B cell (primary cell): ENCODE data around the gene XRRA1. TPM values are rescaled to one million over a fixed set of nuclear protein-coding genes. Genes with fewer than 3 reads are reported as not detected.

ENCODE experiments used
- ATAC-seq: fragments of 200-7000 bp; cut with Tn5 transposase; one replicate; pipeline ENCODE4 v1.10.0; 2021; ENCODE audit warnings: low read depth, mild to moderate bottlenecking, moderate number of reproducible peaks, moderate library complexity
- CTCF ChIA-PET: fragments of 350-600 bp; sonication (Branson Sonifier 250); formaldehyde crosslinking; loops from one replicate; lab custom pipeline; 2021; ENCODE audit warnings: antibody characterized with exemption, inconsistent platforms; lab: Charles Lee
- POLR2A ChIA-PET: fragments of 350-600 bp; sonication (Branson Sonifier 250); formaldehyde crosslinking; loops from one replicate; lab custom pipeline; 2021; ENCODE audit warnings: antibody characterized with exemption; lab: Charles Lee
- DNase-seq: peaks from one replicate; pipeline ENCODE4 v3.0.0; 2013
- H2AFZ ChIP-seq: 2 replicates; pipeline ENCODE4 v1.6.1; 2012; ENCODE audit warnings: mild to moderate bottlenecking, low read depth, low read length; ENCODE audit not compliant: insufficient read depth, poor library complexity, severe bottlenecking
- H3K27ac ChIP-seq, 2 donors: 1 replicate in 1 of 2; 2 replicates in 1 of 2; pipeline ENCODE4 v1.5.1; 2012 to 2013; ENCODE audit warnings: low read length in 2 of 2, mild to moderate bottlenecking in 2 of 2, moderate library complexity in 1 of 2
- H3K27me3 ChIP-seq, 4 experiments: fragments of 200-600 bp in 1 of 4; sonication (generic) in 1 of 4; replicated peaks in 1 of 4; 1 replicate in 2 of 4; 2 replicates in 2 of 4; pipeline versions ENCODE4 v1.6.1 to v1.7.0; 2013 to 2016; ENCODE audit warnings: low read length in 3 of 4, mild to moderate bottlenecking in 2 of 4, mixed read lengths in 1 of 4, moderate library complexity in 1 of 4; ENCODE audit not compliant: insufficient read depth in 4 of 4, control insufficient read depth in 3 of 4; ENCODE audit errors: control extremely low read depth in 1 of 4
- H3K36me3 ChIP-seq, 2 experiments: replicated peaks in 1 of 2; 1 replicate in 1 of 2; 2 replicates in 1 of 2; pipeline versions ENCODE4 v1.6.1 to v1.7.1; 2013; ENCODE audit warnings: low read length in 1 of 2; ENCODE audit not compliant: insufficient read depth in 2 of 2, control insufficient read depth in 1 of 2; ENCODE audit errors: control extremely low read depth in 1 of 2, extremely low read depth in 1 of 2
- H3K4me1 ChIP-seq, 2 donors: fragments of 200-600 bp in 1 of 2; sonication (generic) in 1 of 2; 1 replicate in 1 of 2; 2 replicates in 1 of 2; pipeline versions ENCODE4 v1.5.1 to v1.6.1; 2013 to 2017; ENCODE audit warnings: low read length in 2 of 2; ENCODE audit not compliant: control insufficient read depth in 2 of 2, insufficient read depth in 2 of 2
- H3K4me2 ChIP-seq: replicated peaks from 2 replicates; pipeline ENCODE3; 2012; ENCODE audit warnings: mild to moderate bottlenecking, low read depth, low read length; ENCODE audit not compliant: poor library complexity, severe bottlenecking
- H3K4me3 ChIP-seq, 5 experiments: fragments of 200-600 bp in 1 of 5; sonication (generic) in 1 of 5; 1 replicate in 3 of 5; 2 replicates in 2 of 5; pipeline versions ENCODE4 v1.5.1 to v1.7.0; 2011 to 2016; ENCODE audit warnings: low read length in 4 of 5, mild to moderate bottlenecking in 4 of 5, low read depth in 2 of 5, control low read depth in 1 of 5, moderate library complexity in 1 of 5; ENCODE audit not compliant: insufficient read depth in 1 of 5; ENCODE audit errors: control extremely low read depth in 1 of 5, extremely low read depth in 1 of 5
- H3K79me2 ChIP-seq: fragments of 200-600 bp; sonication (generic); one replicate; pipeline ENCODE4 v1.6.0; 2016; ENCODE audit warnings: low read length; ENCODE audit not compliant: control insufficient read depth, insufficient read depth
- H3K9ac ChIP-seq: fragments of 200-600 bp; sonication (generic); 2 replicates; pipeline ENCODE4 v1.6.1; 2017; ENCODE audit warnings: mild to moderate bottlenecking, low read length, moderate library complexity
- H3K9me3 ChIP-seq, 3 donors: one replicate each; pipeline versions ENCODE4 v1.6.1 to v1.7.1; 2013; ENCODE audit warnings: low read length in 2 of 3; ENCODE audit not compliant: control insufficient read depth in 2 of 3, insufficient read depth in 1 of 3; ENCODE audit errors: control extremely low read depth in 1 of 3
- H4K20me1 ChIP-seq: 2 replicates; pipeline ENCODE4 v1.6.0; 2012; ENCODE audit warnings: mild to moderate bottlenecking, low read length; ENCODE audit not compliant: insufficient read depth, control insufficient read depth, poor library complexity, severe bottlenecking
- H3K27ac Mint-ChIP-seq: one replicate; pipeline ENCODE4 v1.8.0; 2021; ENCODE audit warnings: mixed read lengths
- H3K27me3 Mint-ChIP-seq: one replicate; pipeline ENCODE4 v1.8.0; 2021; ENCODE audit warnings: mixed read lengths
- H3K4me1 Mint-ChIP-seq: one replicate; pipeline ENCODE4 v1.8.0; 2021; ENCODE audit warnings: mixed read lengths
- H3K4me3 Mint-ChIP-seq: one replicate; pipeline ENCODE4 v1.8.0; 2021; ENCODE audit warnings: mixed read lengths
- H3K9me3 Mint-ChIP-seq: one replicate; pipeline ENCODE4 v1.8.0; 2022; ENCODE audit warnings: mixed read lengths; ENCODE audit not compliant: insufficient read depth
- CTCF ChIP-seq: fragments of 200-600 bp; IDR thresholded peaks from one replicate; pipeline ENCODE4 v1.8.0; 2022; ENCODE audit warnings: antibody characterized with exemption, mild to moderate bottlenecking
- EZH2 ChIP-seq: IDR thresholded peaks from 2 replicates; pipeline ENCODE4 v1.6.1; 2012; ENCODE audit warnings: borderline replicate concordance, low read depth, mild to moderate bottlenecking, moderate library complexity, low read length; ENCODE audit not compliant: insufficient read depth, poor library complexity, severe bottlenecking
- WGBS: methylation state at CpG from one replicate; pipeline ENCODE4 v1.1.5; 2013; ENCODE audit warnings: missing lambda C conversion rate; ENCODE audit not compliant: insufficient coverage; 5-methylcytosine and 5-hydroxymethylcytosine counted together
- intact Hi-C: fragments of 100-400 bp; cut with micrococcal nuclease; formaldehyde crosslinking; loops from one replicate; pipeline ENCODE4 v1.10.0; 2022
- polyA plus RNA-seq: library from polyadenylated mRNA; depleted of rRNA; stranded (reverse); fragments of >200 nt; gene quantifications from 2 replicates; pipeline ENCODE4 v1.2.3, GENCODE V29; 2012
- total RNA-seq, 2 donors: library from RNA; stranded (reverse); fragments of 120-200 nt in 1 of 2; gene quantifications; 1 replicate in 1 of 2; 2 replicates in 1 of 2; pipeline versions ENCODE4 v1.2.3 to v1.2.4, GENCODE V29; 2013 to 2022

XRRA1 gene
- total and polyA plus RNA-seq, 2 donors (not counting 1 experiment from before 2014, with no cell fraction given): 6.9 to 80.8 TPM

- ChIA-PET CTCF (interaction anchor here (0.6 kb wide), 1 partner anchor 398 kb away, joined by 3 read pairs; no protein-coding TSS in a partner anchor), POLR2A (no interaction called here)
- Histone ChIP-seq H3K4me1 (peaks cover 8 to 9% of the 10 kb centered on the region in 2 donors), H3K36me3 (peaks cover 0 to 20% of the 10 kb centered on the region in 2 experiments), H3K9ac (no peak overlapping the region), H3K27me3 (no peaks in the 10 kb centered on the region), H3K4me2 (no peak overlapping the region), H4K20me1 (no peaks in the 10 kb centered on the region), H3K27ac (no peak overlapping the region), H2AFZ (no peak overlapping the region), H3K4me3 (no peak overlapping the region), H3K79me2 (no peaks in the 10 kb centered on the region), H3K9me3 (no peaks in the 10 kb centered on the region)
- H3K9me3 Mint-ChIP-seq: no peaks in the 10 kb centered on the region
- WGBS: 96% methylated on average over 6 of the region's 6 CpGs
- H3K4me3 Mint-ChIP-seq: no peak overlapping the region
- no peak overlapping the region for H3K27ac Mint-ChIP-seq
- H3K4me1 Mint-ChIP-seq: peaks cover 17% of the 10 kb centered on the region
- DNase-seq: no peak
- intact Hi-C loops: no loop called here
- TF ChIP-seq EZH2: no peak
- TF ChIP-seq CTCF: no peak
- no peak for ATAC-seq
- no peaks in the 10 kb centered on the region for H3K27me3 Mint-ChIP-seq
Observed at GRCh38 chr11:74847895-74848294, 101.0 kb downstream of the XRRA1 start.

- DNase-seq: no peak
- H3K9me3 ChIP-seq: no peaks in the 10 kb centered on the region
- no peak overlapping the region for H3K4me3 Mint-ChIP-seq
- H3K4me2 ChIP-seq: peak overlapping the region; percentile 13
- H3K4me1 Mint-ChIP-seq: peaks cover 17% of the 10 kb centered on the region
- ChIA-PET POLR2A (no interaction called here), CTCF (interaction anchor here (0.6 kb wide), 1 partner anchor 398 kb away, joined by 3 read pairs; no protein-coding TSS in a partner anchor)
- intact Hi-C loops: no loop called here
- no peak overlapping the region for H3K27ac Mint-ChIP-seq
- H3K79me2 ChIP-seq: no peaks in the 10 kb centered on the region
- no peaks in the 10 kb centered on the region for H3K27me3 ChIP-seq
- no peaks in the 10 kb centered on the region for H3K27me3 Mint-ChIP-seq
- H2AFZ ChIP-seq: no peak overlapping the region
- H3K36me3 ChIP-seq: peaks cover 0 to 24% of the 10 kb centered on the region in 2 experiments
- no peak for ATAC-seq
- 100% methylated on average over 1 of the region's 1 CpG for WGBS
- no peaks in the 10 kb centered on the region for H3K9me3 Mint-ChIP-seq
- TF ChIP-seq EZH2: no peak
- TF ChIP-seq CTCF: no peak
- no peak overlapping the region for H3K27ac ChIP-seq
- peaks cover 8 to 9% of the 10 kb centered on the region in 2 donors for H3K4me1 ChIP-seq
- no peaks in the 10 kb centered on the region for H4K20me1 ChIP-seq
- no peak overlapping the region for H3K4me3 ChIP-seq
- no peak overlapping the region for H3K9ac ChIP-seq
Observed at GRCh38 chr11:74847395-74847794, 101.5 kb downstream of the XRRA1 start.
